Fibroblast of lung (primary cell): ENCODE data around the gene TCIRG1.
"Not testable (repeated sequence)": the region's sequence is repeated elsewhere in the genome, so short reads cannot be mapped to it uniquely, and the experiment has no call there.

Experiments used
- EZH2 ChIP-seq: IDR thresholded peaks from 2 replicates; pipeline ENCODE4 v1.5.1; 2012; ENCODE audit warnings: low read length, control low read depth, mild to moderate bottlenecking; ENCODE audit errors: missing control alignments
- TF ChIP-seq, protein P1 (sequence below), 2 donors: IDR thresholded peaks in 1 of 2; conservative IDR thresholded peaks in 1 of 2; 1 replicate in 1 of 2; 2 replicates in 1 of 2; pipeline ENCODE4 v1.5.1; 2011 to 2012; ENCODE audit warnings: low read length in 2 of 2, control low read depth in 1 of 2, inconsistent platforms in 1 of 2, low read depth in 1 of 2, mild to moderate bottlenecking in 1 of 2

DNA sequence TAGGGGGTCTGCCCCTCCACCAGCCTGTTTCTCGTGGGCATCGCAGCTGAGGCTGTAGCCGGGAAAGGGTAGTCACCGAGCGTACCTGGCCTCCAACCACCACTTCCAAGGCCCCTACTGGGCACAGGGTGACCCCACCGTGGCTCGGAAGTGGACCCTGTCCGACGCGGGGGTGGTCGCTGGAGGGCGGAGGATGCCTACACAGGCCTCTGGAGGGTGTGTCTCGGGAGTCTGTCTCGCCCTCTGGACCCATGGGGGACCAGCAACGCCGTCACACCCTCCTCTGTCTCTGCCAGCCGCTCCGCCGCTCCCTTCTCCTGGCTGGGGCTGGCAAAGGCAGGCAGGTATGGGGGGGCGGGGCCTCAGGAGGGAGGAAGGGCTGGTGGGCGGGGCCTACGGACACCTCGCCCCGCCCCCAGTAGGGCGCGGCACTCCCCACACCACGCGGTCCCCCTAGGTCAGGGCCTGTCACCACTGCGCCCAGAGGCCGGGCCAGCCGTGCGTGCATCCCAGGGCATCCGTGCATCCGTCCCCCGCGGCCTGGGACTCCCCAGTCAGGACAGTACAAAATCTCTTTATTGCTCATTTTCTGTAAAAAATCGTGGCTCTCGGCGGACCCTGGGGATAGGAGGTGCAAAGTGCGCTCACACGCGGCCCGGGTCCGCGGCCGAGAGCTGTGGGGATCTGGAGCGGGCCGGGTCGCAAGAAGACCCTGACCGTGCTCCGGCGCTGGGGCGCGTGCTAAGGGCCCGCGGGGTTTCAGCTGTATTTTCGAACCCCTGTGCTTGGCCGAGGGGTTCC lies 48.1 kb upstream of the TCIRG1 start:
- TF ChIP-seq, protein P1, sequence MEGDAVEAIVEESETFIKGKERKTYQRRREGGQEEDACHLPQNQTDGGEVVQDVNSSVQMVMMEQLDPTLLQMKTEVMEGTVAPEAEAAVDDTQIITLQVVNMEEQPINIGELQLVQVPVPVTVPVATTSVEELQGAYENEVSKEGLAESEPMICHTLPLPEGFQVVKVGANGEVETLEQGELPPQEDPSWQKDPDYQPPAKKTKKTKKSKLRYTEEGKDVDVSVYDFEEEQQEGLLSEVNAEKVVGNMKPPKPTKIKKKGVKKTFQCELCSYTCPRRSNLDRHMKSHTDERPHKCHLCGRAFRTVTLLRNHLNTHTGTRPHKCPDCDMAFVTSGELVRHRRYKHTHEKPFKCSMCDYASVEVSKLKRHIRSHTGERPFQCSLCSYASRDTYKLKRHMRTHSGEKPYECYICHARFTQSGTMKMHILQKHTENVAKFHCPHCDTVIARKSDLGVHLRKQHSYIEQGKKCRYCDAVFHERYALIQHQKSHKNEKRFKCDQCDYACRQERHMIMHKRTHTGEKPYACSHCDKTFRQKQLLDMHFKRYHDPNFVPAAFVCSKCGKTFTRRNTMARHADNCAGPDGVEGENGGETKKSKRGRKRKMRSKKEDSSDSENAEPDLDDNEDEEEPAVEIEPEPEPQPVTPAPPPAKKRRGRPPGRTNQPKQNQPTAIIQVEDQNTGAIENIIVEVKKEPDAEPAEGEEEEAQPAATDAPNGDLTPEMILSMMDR (conservative IDR thresholded peaks at IDR 0.05 in 1 of 2, IDR thresholded peaks at IDR 0.05 in 1 of 2; ENCODE audit: low read depth in 1 of 2, low read length in 2 of 2), result not testable (repeated sequence)
- TF ChIP-seq EZH2, result not testable (repeated sequence)
